GM12878 (cell line): ENCODE results near the gene KPTN.

ENCODE experiments used
- ATF7 ChIP-seq: fragments of 450-650 bp; IDR thresholded peaks from 2 replicates; pipeline ENCODE4 v1.6.1; 2016; ENCODE audit warnings: low read depth, mild to moderate bottlenecking
- CTCF ChIP-seq, 3 experiments: IDR thresholded peaks in 2 of 3; conservative IDR thresholded peaks in 1 of 3; 2 replicates each; pipeline ENCODE4 v1.5.1; 2011; ENCODE audit warnings: low read depth in 3 of 3, low read length in 3 of 3, mild to moderate bottlenecking in 3 of 3, control low read depth in 2 of 3, moderate library complexity in 2 of 3, inconsistent platforms in 1 of 3, mixed read lengths in 1 of 3; ENCODE audit not compliant: control insufficient read depth in 2 of 3, insufficient read depth in 1 of 3; ENCODE audit errors: extremely low read depth in 1 of 3
- HDAC2 ChIP-seq: fragments of 200-600 bp; sonication (generic); IDR thresholded peaks from 2 replicates; pipeline ENCODE4 v1.6.1; 2017
- ZNF592 ChIP-seq: fragments of 450-650 bp; IDR thresholded peaks from 2 replicates; pipeline ENCODE4 v1.6.1; 2017; ENCODE audit warnings: mild to moderate bottlenecking, moderate library complexity

- TF ChIP-seq CTCF (IDR thresholded peaks at IDR 0.05 in 2 of 3, conservative IDR thresholded peaks at IDR 0.05 in 1 of 3; ENCODE audit: control insufficient read depth in 2 of 3, extremely low read depth in 1 of 3, insufficient read depth in 1 of 3, low read depth in 3 of 3, low read length in 3 of 3) (no peak), ZNF592 (no peak), ATF7 (no peak), HDAC2 (no peak)
Observed at GRCh38 chr19:47469719-47470118, 14.3 kb downstream of the KPTN start.
